Left renal cortex interstitium (tissue), 4 donors: ENCODE data around the gene DNAH1. TPM values are rescaled to one million over a fixed set of nuclear protein-coding genes. Genes with fewer than 3 reads are reported as not detected.

Source experiments
- DNase-seq, 4 donors: peaks; one replicate each; pipeline ENCODE4 v3.0.0-alpha.2; 2013; ENCODE audit warnings: low read depth in 4 of 4, low spot score in 2 of 4, missing footprints in 1 of 4
- polyA plus RNA-seq, 4 donors: library from polyadenylated mRNA; unstranded; fragments of 120-200 nt; gene quantifications; one replicate each; pipeline ENCODE4 v1.2.1, GENCODE V29; 2013; ENCODE audit not compliant: insufficient read length in 4 of 4

Gene DNAH1
- polyA plus RNA-seq, 4 donors: 5.9 to 14.9 (median 10.7) TPM

DNA sequence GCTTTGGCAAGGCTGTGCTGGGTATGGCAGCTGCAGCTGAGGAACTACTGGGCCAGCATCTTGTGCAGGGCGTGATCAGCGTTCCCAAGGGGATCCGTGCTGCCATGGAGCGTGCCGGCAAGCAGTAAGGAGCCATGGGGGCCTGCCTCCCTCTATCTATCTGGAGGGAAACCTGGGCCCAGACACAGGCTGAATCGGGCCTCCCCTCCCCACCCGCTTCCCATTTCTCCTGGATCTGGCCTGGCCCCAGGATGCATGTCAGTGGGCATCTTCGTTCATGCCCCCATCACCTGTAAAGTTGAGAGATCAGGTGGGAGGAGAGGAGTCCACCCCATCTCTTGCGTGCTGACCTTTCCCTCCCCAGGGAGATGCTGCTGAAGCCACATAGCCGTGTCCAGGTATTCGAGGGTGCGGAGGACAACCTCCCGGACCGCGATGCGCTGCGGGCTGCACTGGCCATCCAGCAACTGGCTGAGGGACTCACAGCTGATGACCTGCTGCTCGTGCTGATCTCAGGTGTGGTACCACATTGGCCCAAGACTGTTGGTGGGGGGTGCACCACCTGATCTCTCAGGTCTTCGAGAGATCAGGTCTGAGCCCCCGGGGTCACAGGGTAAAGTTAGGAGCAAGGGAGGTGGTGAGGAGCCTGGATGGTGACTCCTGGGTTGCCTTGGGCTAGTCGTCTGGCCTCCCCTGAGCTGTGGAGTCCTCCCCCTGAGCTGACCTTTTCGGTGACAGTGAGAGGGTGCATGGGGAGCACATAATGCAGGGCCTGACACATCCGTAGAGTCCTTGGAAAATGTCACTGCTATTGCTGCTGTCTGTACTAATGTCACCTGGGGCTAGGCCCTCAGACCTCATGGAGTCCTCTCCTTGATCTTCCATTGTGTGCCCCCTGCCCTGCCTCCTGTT is 25.3 kb upstream of the DNAH1 start:
- DNase-seq: no peak

DNA sequence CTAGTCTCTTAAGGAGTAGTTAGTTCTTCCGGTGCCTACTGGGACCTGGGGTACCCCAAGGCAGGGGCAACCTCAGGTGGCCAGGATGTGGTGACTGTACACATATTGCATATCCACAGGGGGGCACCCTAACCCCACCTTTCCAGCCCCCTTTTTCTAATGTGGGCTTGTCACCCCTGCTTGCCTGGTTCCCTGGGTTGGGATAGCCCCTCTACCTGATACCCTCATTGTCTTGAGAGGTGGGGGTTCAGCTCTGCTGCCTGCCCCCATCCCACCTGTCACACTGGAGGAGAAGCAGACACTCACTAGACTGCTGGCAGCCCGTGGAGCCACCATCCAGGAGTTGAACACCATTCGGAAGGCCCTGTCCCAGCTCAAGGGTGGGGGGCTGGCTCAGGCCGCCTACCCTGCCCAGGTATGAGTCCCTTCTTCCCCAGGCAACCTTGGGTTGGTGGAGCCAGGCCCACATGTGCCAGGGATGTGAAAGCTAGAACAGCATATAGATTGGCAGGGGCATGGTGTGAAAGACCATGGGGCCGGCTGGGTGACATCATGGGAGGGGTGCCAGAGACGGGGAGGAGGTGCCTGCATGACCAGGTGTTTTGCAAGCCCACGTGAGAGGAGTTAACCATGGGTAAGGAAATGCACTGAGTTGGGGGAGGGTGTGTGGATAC is 24.5 kb upstream of the DNAH1 start:
- DNase-seq: no peak

DNA sequence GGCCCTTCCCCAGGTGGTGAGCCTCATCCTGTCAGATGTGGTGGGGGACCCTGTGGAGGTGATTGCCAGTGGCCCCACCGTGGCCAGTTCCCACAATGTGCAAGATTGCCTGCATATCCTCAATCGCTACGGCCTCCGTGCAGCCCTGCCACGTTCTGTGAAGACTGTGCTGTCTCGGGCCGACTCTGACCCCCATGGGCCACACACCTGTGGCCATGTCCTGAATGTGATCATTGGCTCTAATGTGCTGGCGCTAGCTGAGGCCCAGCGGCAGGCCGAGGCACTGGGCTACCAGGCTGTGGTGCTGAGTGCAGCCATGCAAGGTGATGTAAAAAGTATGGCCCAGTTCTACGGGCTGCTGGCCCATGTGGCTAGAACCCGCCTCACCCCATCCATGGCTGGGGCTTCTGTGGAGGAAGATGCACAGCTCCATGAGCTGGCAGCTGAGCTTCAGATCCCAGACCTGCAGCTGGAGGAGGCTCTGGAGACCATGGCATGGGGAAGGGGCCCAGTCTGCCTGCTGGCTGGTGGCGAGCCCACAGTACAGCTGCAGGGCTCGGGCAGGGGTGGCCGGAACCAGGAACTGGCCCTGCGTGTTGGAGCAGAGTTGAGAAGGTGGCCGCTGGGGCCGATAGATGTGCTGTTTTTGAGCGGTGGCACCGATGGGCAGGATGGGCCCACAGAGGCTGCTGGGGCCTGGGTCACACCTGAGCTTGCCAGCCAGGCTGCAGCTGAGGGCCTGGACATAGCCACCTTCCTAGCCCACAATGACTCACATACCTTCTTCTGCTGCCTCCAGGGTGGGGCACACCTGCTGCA is 23.7 kb upstream of the DNAH1 start:
- DNase-seq: no peak

- DNase-seq: no peak
Measured at GRCh38 chr3:52293491-52294319, 22.4 kb upstream of the DNAH1 start.

GRCh38 chr3:52294320-52295150 is 21.6 kb upstream of the DNAH1 start:
- DNase-seq: no peak

GRCh38 chr3:52295671-52296208 is 20.4 kb upstream of the DNAH1 start:
- no peak for DNase-seq

DNA sequence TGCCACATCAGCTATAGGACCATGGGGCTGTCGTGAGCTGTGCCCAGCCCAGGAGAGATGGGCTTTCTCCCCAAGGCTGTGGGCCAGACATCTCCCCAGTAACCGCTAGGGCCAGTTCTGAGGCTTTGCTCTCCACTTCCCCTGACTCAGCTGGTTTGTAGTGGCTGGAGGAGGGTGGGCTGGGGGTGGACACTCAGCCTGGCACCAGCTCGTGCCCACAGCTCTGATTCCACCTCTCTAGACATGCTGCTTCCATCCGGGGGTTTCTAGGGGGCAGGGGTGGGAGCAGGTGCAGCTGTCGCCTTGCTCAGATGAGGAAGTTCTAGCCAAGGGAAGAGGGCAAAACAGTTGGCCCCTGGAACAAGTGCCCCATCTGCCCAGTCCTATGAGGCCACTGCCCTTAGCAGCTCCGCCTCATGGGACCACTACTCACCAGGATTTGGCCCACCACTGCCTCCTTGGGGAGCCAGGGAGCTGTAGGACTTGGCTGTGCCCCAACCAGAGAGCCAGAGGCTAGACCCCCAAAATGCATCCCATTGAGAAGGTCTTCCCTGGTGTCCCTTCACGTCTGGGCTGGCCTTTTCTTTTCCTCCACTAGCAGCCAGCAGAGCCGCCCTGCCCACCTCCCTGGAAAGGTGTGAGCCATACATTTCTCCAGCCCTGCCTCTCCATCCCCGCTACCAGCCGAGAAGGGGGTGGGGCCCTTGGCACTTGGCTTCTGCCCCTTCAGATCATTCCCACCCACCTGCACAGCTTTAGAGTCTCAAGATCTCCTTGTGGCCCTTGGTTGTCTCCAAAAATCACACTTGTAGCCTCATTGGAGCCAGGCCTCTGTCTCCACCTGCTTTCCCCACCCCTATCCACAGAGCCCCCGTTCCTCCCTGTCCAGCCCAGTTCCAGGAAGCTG is 18.6 kb upstream of the DNAH1 start:
- DNase-seq: no peak

DNA sequence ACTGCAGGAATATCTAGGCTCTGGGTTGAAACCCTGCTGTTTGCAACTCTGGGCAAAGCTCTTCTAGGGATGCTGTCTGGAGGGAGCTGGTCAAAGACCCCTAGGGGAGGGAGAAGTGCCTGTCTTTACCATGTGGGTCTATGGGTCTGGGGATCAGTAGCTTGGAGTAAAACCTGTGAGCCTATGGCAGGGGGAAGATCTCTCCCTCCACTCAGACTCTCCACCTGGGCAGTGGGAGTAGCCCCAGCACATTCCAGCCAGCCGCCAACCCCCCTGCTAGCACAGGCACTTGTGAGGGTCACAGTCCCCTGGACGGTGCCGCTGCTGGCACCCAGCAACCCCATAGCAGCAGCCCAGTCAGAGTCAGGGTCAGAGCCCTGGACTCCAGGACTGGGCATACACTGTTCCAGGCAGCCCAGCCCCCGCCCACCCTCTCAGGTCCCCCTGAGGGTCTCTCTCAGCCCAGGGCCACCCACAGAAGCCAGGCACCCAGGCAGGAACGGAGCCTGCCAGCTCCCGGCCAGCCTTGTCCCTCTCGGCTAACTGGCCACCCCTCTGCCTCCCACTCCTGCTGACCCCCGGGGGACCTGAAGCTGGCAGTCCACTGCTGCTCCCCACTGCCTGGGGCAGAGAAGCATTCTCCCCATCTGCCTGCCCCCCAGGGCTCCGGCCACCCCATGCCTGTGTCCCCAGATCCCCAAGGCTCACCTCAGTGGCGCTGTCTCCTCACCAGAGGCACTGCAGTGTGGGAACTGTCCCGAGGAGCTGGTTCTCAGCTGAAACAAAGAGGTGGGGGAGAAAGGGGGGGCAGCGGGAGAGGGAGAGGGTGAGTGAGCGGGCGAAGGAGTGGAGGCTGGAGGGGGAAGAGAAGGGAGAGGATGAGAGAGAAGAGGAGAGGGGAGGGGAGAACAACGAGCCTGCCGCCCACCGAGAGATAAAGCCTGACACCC is 17.7 kb upstream of the DNAH1 start:
- no peak for DNase-seq

DNA sequence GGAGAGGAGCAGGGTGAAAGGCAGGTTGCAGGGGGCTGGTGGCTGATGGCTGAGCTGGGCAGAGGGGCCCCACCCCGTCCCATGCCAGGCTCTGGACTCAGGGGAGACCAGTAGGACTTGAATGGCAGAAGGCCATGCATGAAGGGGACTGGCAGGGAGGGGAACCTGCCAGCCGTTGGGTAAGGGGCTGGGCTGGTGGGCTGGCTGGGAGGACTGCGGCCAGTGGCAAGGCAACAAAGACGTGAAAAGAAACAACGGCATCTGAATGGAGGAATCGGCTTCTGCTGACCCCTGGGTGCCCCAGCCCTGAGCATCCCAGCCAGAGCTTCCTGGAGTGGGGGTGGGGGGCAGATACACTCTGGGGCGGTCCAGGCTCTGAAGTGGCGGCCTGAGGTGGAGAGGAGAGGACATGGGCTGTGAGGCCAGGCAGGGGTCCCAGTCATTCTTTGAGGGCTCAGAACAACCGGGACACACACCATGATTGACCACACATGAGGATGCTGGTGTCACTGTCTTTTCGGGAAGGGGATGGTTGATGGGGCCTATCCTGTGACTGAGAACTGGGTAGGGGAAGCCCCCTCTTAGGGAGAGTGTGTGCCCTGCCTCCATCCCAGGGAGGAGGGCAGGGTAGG is 16.8 kb upstream of the DNAH1 start:
- DNase-seq: no peak

- DNase-seq: no peak
Measured at GRCh38 chr3:52299879-52300611, 16.1 kb upstream of the DNAH1 start.

DNA sequence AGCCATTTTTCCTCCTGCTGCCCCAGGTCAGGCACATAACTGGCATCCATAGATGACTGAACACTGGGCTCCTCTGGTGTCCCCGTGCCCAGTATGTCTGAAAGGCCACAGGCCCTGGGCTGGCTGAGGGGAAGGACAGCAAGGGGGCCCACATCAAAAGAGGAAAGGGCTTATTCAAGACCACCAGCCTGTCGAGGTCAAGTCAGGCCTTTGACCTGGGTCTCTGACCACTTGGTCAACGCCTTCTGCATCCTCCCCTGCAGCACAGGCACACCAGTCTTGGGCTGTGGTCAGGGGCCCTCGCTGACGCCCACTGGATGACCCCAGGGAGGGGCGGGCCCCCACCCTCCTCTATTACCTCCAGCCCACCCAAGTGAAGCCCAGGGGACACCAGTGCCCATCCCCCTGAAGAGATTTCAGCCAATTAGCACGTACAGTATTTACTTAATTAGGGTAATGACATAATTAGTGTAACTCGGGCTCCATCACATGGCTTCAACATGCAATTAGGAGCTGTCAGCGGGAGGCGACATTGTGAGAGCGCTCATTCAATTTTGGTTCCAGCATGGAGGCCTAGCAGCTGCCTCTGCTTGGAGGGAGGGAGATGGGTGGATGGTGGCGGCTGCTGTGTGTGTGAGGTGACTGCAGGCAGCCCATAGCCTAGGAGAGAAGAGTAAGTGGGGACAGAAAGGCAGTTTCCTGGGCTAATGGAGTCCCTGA is 13.5 kb upstream of the DNAH1 start:
- no peak for DNase-seq

- no peak for DNase-seq
Measured at GRCh38 chr3:52303811-52304210, 12.3 kb upstream of the DNAH1 start.

DNA sequence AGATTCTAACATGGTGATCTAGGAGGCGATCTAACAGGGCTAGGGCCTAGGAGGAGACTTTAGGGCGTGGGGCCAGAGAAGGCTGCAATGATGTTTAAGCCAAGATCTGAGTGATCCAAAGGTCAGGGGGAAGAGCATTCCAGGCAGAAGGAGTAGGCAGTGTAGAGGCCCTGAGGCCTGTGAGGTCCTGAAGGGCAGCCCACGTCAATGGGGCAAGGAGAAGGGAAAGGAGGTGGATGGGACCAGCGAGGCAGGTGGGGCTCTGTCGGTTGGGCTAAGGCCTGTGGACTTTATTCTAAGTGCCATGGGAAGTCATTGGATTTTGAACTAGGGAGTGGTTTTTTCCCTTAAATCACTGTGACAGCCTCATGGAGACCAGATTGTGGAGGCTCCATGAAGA is 10.2 kb upstream of the DNAH1 start:
- DNase-seq: no peak

- no peak for DNase-seq
Measured at GRCh38 chr3:52306978-52307377, 9.1 kb upstream of the DNAH1 start.

DNA sequence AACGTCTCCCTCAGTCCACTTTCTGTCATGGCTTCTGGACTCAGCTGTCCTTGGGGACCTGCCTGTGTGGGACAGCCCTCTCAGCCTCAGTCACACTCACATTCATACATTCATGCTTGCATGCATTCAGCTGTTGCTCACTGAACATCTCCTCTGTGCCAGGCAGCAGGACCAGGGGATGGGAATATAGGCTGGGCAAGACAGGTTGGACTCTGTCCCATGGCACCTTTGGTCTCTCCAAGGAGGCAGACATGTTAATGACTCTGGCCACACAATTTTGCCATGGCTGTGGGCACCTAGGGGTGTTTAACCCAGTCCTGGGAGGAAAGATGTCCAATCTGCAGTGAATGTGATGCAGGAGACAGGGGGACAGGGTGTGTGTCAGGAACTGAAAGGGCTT is 7.8 kb upstream of the DNAH1 start:
- no peak for DNase-seq
